IMR-90 (cell line): ENCODE measurements around the gene FHL2. TPM values are rescaled to one million over a fixed set of nuclear protein-coding genes. Genes with fewer than 3 reads are reported as not detected.

Experiments
- ATAC-seq: fragments of 200-7000 bp; cut with Tn5 transposase; 2 replicates; pipeline ENCODE4 v1.9.1; 2020; ENCODE audit warnings: low read depth, mild to moderate bottlenecking, moderate library complexity
- BruUV-seq: library from RNA; stranded (reverse); fragments of 400-500 nt; replicated peaks from 2 replicates; lab custom pipeline; 2021; lab: Mats Ljungman, UMichigan
- CTCF ChIA-PET: fragments of 300-600 bp; formaldehyde crosslinking; extraction: SDS; loops from one replicate; lab custom pipeline; 2021; ENCODE audit warnings: antibody characterized with exemption; lab: Yijun Ruan, JAX
- POLR2A ChIA-PET: fragments of 300-600 bp; sonication (Branson Sonifier 250); formaldehyde crosslinking; loops from one replicate; lab custom pipeline; 2022; ENCODE audit warnings: antibody characterized with exemption; ENCODE audit not compliant: unreplicated experiment; lab: Charles Lee
- DNase-seq: peaks from one replicate; pipeline ENCODE4 v3.0.0; 2013
- H2AFZ ChIP-seq: replicated peaks from 2 replicates; pipeline ENCODE3; 2013; ENCODE audit warnings: low read length, mild to moderate bottlenecking; ENCODE audit not compliant: poor library complexity
- H2AK5ac ChIP-seq: 2 replicates; pipeline ENCODE4 v1.6.1; 2013; ENCODE audit warnings: low read depth, low read length, inconsistent platforms
- H2AK9ac ChIP-seq: replicated peaks from 2 replicates; pipeline ENCODE3; 2013; ENCODE audit warnings: mild to moderate bottlenecking, low read depth, low read length, moderate library complexity; ENCODE audit not compliant: poor library complexity
- H2BK120ac ChIP-seq: 2 replicates; pipeline ENCODE4 v1.6.1; 2013; ENCODE audit warnings: low read depth, low read length, inconsistent platforms
- H2BK15ac ChIP-seq: 3 replicates; pipeline ENCODE4 v1.6.1; 2013; ENCODE audit warnings: low read depth, low read length, inconsistent platforms
- H2BK20ac ChIP-seq: 2 replicates; pipeline ENCODE4 v1.6.1; 2013; ENCODE audit warnings: low read depth, mild to moderate bottlenecking, inconsistent platforms, low read length, moderate library complexity
- H2BK5ac ChIP-seq: 2 replicates; pipeline ENCODE4 v1.6.1; 2013; ENCODE audit warnings: mild to moderate bottlenecking, low read depth, low read length, inconsistent platforms; ENCODE audit not compliant: poor library complexity, severe bottlenecking
- H3K14ac ChIP-seq: replicated peaks from 2 replicates; pipeline ENCODE4 v1.6.1; 2013; ENCODE audit warnings: low read depth, low read length, inconsistent platforms
- H3K18ac ChIP-seq: 2 replicates; pipeline ENCODE4 v1.6.1; 2013; ENCODE audit warnings: low read depth, low read length, control low read depth
- H3K23ac ChIP-seq: 2 replicates; pipeline ENCODE4 v1.6.1; 2013; ENCODE audit warnings: low read depth, low read length, inconsistent platforms
- H3K27ac ChIP-seq: 2 replicates; pipeline ENCODE4 v1.5.1; 2013; ENCODE audit warnings: mild to moderate bottlenecking, control low read depth, low read length; ENCODE audit not compliant: insufficient read depth
- H3K27me3 ChIP-seq: 2 replicates; pipeline ENCODE4 v1.6.1; 2013; ENCODE audit warnings: low read length; ENCODE audit not compliant: control insufficient read depth, insufficient read depth
- H3K36me3 ChIP-seq: 2 replicates; pipeline ENCODE4 v1.6.1; 2013; ENCODE audit warnings: low read length, mixed read lengths; ENCODE audit not compliant: control insufficient read depth, insufficient read depth
- H3K4ac ChIP-seq: 2 replicates; pipeline ENCODE4 v1.6.1; 2013; ENCODE audit warnings: low read depth, low read length, inconsistent platforms
- H3K4me1 ChIP-seq: 2 replicates; pipeline ENCODE4 v1.6.1; 2013; ENCODE audit warnings: low read length, mixed read lengths; ENCODE audit not compliant: control insufficient read depth, insufficient read depth
- H3K4me2 ChIP-seq: 2 replicates; pipeline ENCODE4 v1.6.1; 2013; ENCODE audit warnings: low read depth, mild to moderate bottlenecking, control low read depth, low read length, moderate library complexity
- H3K4me3 ChIP-seq: 2 replicates; pipeline ENCODE4 v1.5.1; 2013; ENCODE audit warnings: low read depth, mild to moderate bottlenecking, control low read depth, low read length, moderate library complexity; ENCODE audit not compliant: insufficient read depth
- H3K56ac ChIP-seq: 2 replicates; pipeline ENCODE4 v1.6.1; 2013; ENCODE audit warnings: low read length, inconsistent platforms; ENCODE audit not compliant: insufficient read depth; ENCODE audit errors: extremely low read depth
- H3K79me1 ChIP-seq, 2 experiments: 2 replicates each; pipeline ENCODE4 v1.6.1; 2013; ENCODE audit warnings: low read length in 2 of 2, inconsistent platforms in 1 of 2, low read depth in 1 of 2
- H3K9ac ChIP-seq: 2 replicates; pipeline ENCODE4 v1.6.1; 2013; ENCODE audit warnings: low read depth, low read length, control low read depth
- H3K9me1 ChIP-seq: 2 replicates; pipeline ENCODE4 v1.6.1; 2013; ENCODE audit warnings: low read length, inconsistent platforms; ENCODE audit not compliant: insufficient read depth
- H3K9me3 ChIP-seq: 2 replicates; pipeline ENCODE4 v1.6.1; 2013; ENCODE audit warnings: low read length; ENCODE audit not compliant: control insufficient read depth, insufficient read depth
- H4K20me1 ChIP-seq: 2 replicates; pipeline ENCODE4 v1.6.1; 2013; ENCODE audit warnings: low read length, inconsistent platforms; ENCODE audit not compliant: insufficient read depth
- H4K5ac ChIP-seq: 2 replicates; pipeline ENCODE4 v1.6.1; 2013; ENCODE audit warnings: mild to moderate bottlenecking, low read depth, low read length, control low read depth
- H4K8ac ChIP-seq, 2 experiments: 2 replicates each; pipeline ENCODE4 v1.6.1; 2013; ENCODE audit warnings: low read depth in 2 of 2, low read length in 2 of 2, control low read depth in 1 of 2, inconsistent platforms in 1 of 2
- H4K91ac ChIP-seq: 2 replicates; pipeline ENCODE4 v1.6.1; 2013; ENCODE audit warnings: low read depth, low read length, inconsistent platforms; ENCODE audit not compliant: insufficient read depth
- CEBPB ChIP-seq: IDR thresholded peaks from 2 replicates; pipeline ENCODE4 v1.6.1; 2012; ENCODE audit warnings: low read depth, low read length, improper control_type of control experiment
- MXI1 ChIP-seq: IDR thresholded peaks from 2 replicates; pipeline ENCODE4 v1.6.1; 2012; ENCODE audit warnings: low read depth, mild to moderate bottlenecking, low read length, moderate library complexity, borderline replicate concordance
- NFE2L2 ChIP-seq: fragments of 150-350 bp; IDR thresholded peaks from 2 replicates; pipeline ENCODE4 v1.6.1; 2016; ENCODE audit warnings: low read depth, mild to moderate bottlenecking, low read length
- POLR2A ChIP-seq: IDR thresholded peaks from 2 replicates; pipeline ENCODE4 v1.6.1; 2012; ENCODE audit warnings: mild to moderate bottlenecking, low read depth, low read length
- RCOR1 ChIP-seq: IDR thresholded peaks from 2 replicates; pipeline ENCODE4 v1.6.1; 2012; ENCODE audit warnings: mild to moderate bottlenecking, low read length, improper control_type of control experiment; ENCODE audit not compliant: insufficient replicate concordance
- RFX5 ChIP-seq: IDR thresholded peaks from 2 replicates; pipeline ENCODE4 v1.8.0; 2012; ENCODE audit warnings: low read depth, mild to moderate bottlenecking, low read length, moderate library complexity
- SMC3 ChIP-seq: fragments of 150-350 bp; IDR thresholded peaks from 2 replicates; pipeline ENCODE4 v1.6.1; 2016; ENCODE audit warnings: low read depth, mild to moderate bottlenecking, antibody characterized with exemption, low read length, moderate library complexity
- dilution Hi-C: fragments of 300-500 bp; cut with HindIII; formaldehyde crosslinking; loops from one replicate; pipeline ENCODE4 v1.14.3; 2018; ENCODE audit warnings: low sequenced_read_pairs; ENCODE audit not compliant: unreplicated experiment
- in situ Hi-C: fragments of 300-500 bp; cut with MboI; formaldehyde crosslinking; loops from 3 replicates; pipeline ENCODE4 v1.14.3; 2019; ENCODE audit warnings: low sequenced_read_pairs, inconsistent platforms, mixed read lengths
- intact Hi-C: fragments of 100-400 bp; cut with micrococcal nuclease; formaldehyde crosslinking; loops from 2 replicates; pipeline ENCODE4 v1.10.0; 2022
- polyA plus RNA-seq, 3 experiments: library from polyadenylated mRNA; depleted of rRNA; stranded (reverse); fragments of >200 nt; gene quantifications; 2 replicates each; pipeline ENCODE4 v1.2.3, GENCODE V29; 2012; ENCODE audit warnings: low replicate concordance in 1 of 3
- total RNA-seq: library from RNA; depleted of rRNA; stranded (reverse); fragments of >200 nt; gene quantifications from 2 replicates; pipeline ENCODE4 v1.2.3, GENCODE V29; 2012
- TF ChIP-seq, protein P1 (sequence below): conservative IDR thresholded peaks from 2 replicates; pipeline ENCODE4 v1.5.1; 2012; ENCODE audit warnings: mild to moderate bottlenecking, low read depth, low read length, improper control_type of control experiment
- TF ChIP-seq, protein P2 (sequence below): fragments of 150-350 bp; IDR thresholded peaks from 2 replicates; pipeline ENCODE4 v1.6.1; 2016; ENCODE audit warnings: low read depth, mild to moderate bottlenecking, low read length, moderate library complexity, borderline replicate concordance

FHL2 gene
- total and polyA plus RNA-seq, 2 of the 4 experiments (the other 2 are of a cell fraction) = 464 to 550 TPM

DNA sequence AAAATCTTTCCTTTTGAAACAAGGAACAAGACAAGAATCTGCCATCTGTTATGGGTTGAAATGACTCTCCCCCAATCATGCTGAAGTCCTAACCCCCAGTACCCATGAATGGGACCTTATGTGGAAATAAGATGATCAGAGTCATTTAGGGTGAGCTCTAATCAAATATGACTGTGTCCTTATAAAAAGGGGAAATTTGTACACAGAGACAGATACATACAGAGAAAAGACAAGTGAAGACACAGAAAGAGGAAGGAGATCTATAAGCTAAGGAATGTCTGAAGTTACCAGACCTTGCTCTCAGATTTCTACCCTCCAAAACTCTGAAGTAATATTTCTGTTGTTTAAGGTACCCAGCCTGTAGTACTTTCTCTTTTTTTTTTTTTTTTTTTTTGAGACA lies 85.0 kb downstream of the FHL2 start:
- no peak overlapping the region for H4K5ac ChIP-seq
- TF ChIP-seq NFE2L2 (no peak), CEBPB (no peak), POLR2A (no peak), SMC3 (no peak), RFX5 (no peak), MXI1 (no peak), RCOR1 (no peak)
- TF ChIP-seq, protein P1, sequence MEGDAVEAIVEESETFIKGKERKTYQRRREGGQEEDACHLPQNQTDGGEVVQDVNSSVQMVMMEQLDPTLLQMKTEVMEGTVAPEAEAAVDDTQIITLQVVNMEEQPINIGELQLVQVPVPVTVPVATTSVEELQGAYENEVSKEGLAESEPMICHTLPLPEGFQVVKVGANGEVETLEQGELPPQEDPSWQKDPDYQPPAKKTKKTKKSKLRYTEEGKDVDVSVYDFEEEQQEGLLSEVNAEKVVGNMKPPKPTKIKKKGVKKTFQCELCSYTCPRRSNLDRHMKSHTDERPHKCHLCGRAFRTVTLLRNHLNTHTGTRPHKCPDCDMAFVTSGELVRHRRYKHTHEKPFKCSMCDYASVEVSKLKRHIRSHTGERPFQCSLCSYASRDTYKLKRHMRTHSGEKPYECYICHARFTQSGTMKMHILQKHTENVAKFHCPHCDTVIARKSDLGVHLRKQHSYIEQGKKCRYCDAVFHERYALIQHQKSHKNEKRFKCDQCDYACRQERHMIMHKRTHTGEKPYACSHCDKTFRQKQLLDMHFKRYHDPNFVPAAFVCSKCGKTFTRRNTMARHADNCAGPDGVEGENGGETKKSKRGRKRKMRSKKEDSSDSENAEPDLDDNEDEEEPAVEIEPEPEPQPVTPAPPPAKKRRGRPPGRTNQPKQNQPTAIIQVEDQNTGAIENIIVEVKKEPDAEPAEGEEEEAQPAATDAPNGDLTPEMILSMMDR = no peak
- TF ChIP-seq, protein P2, sequence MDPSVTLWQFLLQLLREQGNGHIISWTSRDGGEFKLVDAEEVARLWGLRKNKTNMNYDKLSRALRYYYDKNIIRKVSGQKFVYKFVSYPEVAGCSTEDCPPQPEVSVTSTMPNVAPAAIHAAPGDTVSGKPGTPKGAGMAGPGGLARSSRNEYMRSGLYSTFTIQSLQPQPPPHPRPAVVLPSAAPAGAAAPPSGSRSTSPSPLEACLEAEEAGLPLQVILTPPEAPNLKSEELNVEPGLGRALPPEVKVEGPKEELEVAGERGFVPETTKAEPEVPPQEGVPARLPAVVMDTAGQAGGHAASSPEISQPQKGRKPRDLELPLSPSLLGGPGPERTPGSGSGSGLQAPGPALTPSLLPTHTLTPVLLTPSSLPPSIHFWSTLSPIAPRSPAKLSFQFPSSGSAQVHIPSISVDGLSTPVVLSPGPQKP = no peak
- in situ Hi-C loops = no loop called here
- no peak overlapping the region for H3K4me2 ChIP-seq
- no peaks in the 10 kb centered on the region for H3K27me3 ChIP-seq
- no peaks in the 10 kb centered on the region for H3K9me3 ChIP-seq
- H2BK5ac ChIP-seq = no peak overlapping the region
- no peak overlapping the region for H3K23ac ChIP-seq
- no peak overlapping the region for H3K14ac ChIP-seq
- no peak overlapping the region for H3K4ac ChIP-seq
- no TSS peak for BruUV-seq
- H3K9me1 ChIP-seq = peaks cover 4% of the 10 kb centered on the region; the same call in 1 of the 2 replicates
- H2AK5ac ChIP-seq = no peak overlapping the region
- H3K36me3 ChIP-seq = 0 out of 2 replicates have a peak, but pooled peaks cover 2% of the 10 kb centered on the region
- H2BK120ac ChIP-seq = no peak overlapping the region
- ChIA-PET CTCF (no interaction called here), POLR2A (no interaction called here)
- no peak overlapping the region for H3K9ac ChIP-seq
- peaks cover 25 to 34% of the 10 kb centered on the region in 2 experiments for H3K79me1 ChIP-seq
- dilution Hi-C loops = no loop called here
- H3K4me3 ChIP-seq = no peak overlapping the region
- H2BK15ac ChIP-seq = no peak overlapping the region
- H3K27ac ChIP-seq = no peak overlapping the region
- H4K8ac ChIP-seq = no peak overlapping the region
- no peak overlapping the region for H2AFZ ChIP-seq
- H2AK9ac ChIP-seq = no peak overlapping the region
- no peak overlapping the region for H3K18ac ChIP-seq
- ATAC-seq (no peak), DNase-seq (no peak)
- intact Hi-C loops = no loop called here
- H4K20me1 ChIP-seq = peaks cover 20% of the 10 kb centered on the region; the same call in 1 of the 2 replicates
- H3K4me1 ChIP-seq = no peaks in the 10 kb centered on the region
- no peak overlapping the region for H3K56ac ChIP-seq
- H2BK20ac ChIP-seq = no peak overlapping the region
- no peak overlapping the region for H4K91ac ChIP-seq
